ENCODE data around the gene NKG7. TPM values are rescaled to one million over a fixed set of nuclear protein-coding genes. Genes with fewer than 3 reads are reported as not detected.
"Not testable (repeated sequence)": the region's sequence is repeated elsewhere in the genome, so short reads cannot be mapped to it uniquely, and the experiment has no call there.

Gene NKG7
- total RNA-seq, 4 donors from 2014 or later, result 0.73 to 1.2 TPM; not detected in 2

DNA sequence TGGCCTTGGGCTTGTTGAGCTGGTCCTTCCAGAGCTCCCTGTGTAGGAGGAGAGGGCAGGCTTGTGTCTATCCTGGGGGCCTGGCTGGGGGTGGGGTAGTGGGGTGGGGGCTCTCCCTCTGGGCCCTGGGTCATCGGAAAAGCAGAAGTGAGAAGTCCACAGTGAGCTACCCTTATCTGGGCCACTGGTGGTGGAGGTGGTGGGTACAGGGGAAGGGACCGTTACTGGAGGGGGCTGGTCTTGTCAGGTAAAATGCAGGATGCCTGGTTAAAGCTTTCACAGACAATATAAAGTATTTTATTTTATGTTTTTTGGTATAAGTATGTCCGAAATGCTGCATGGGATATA is 45.3 kb upstream of the NKG7 start:
- Histone ChIP-seq H3K4me1 (no peaks in the 10 kb centered on the region), H3K27me3 (peaks cover 0 to 12% (median 10%) of the 10 kb centered on the region in 3 donors), H3K27ac (no peak overlapping the region), H3K9me3 (no peaks in the 10 kb centered on the region), H3K36me3 (no peaks in the 10 kb centered on the region), H3K4me3 (no peak overlapping the region)
- TF ChIP-seq, protein P1, sequence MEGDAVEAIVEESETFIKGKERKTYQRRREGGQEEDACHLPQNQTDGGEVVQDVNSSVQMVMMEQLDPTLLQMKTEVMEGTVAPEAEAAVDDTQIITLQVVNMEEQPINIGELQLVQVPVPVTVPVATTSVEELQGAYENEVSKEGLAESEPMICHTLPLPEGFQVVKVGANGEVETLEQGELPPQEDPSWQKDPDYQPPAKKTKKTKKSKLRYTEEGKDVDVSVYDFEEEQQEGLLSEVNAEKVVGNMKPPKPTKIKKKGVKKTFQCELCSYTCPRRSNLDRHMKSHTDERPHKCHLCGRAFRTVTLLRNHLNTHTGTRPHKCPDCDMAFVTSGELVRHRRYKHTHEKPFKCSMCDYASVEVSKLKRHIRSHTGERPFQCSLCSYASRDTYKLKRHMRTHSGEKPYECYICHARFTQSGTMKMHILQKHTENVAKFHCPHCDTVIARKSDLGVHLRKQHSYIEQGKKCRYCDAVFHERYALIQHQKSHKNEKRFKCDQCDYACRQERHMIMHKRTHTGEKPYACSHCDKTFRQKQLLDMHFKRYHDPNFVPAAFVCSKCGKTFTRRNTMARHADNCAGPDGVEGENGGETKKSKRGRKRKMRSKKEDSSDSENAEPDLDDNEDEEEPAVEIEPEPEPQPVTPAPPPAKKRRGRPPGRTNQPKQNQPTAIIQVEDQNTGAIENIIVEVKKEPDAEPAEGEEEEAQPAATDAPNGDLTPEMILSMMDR (IDR thresholded peaks at IDR 0.05 in 4 of 5, conservative IDR thresholded peaks at IDR 0.05 in 1 of 5), result no peak
- TF ChIP-seq POLR2A (IDR thresholded peaks at IDR 0.05), result no peak
- ATAC-seq, result no peak
- DNase-seq, result no peak
- intact Hi-C loops (cut with DNase I; ENCODE audit: low total_unique reads), result no loop called here
- in situ Hi-C loops (cut with MboI; ENCODE audit: low sequenced_read_pairs in 4 of 4), result no loop called here

DNA sequence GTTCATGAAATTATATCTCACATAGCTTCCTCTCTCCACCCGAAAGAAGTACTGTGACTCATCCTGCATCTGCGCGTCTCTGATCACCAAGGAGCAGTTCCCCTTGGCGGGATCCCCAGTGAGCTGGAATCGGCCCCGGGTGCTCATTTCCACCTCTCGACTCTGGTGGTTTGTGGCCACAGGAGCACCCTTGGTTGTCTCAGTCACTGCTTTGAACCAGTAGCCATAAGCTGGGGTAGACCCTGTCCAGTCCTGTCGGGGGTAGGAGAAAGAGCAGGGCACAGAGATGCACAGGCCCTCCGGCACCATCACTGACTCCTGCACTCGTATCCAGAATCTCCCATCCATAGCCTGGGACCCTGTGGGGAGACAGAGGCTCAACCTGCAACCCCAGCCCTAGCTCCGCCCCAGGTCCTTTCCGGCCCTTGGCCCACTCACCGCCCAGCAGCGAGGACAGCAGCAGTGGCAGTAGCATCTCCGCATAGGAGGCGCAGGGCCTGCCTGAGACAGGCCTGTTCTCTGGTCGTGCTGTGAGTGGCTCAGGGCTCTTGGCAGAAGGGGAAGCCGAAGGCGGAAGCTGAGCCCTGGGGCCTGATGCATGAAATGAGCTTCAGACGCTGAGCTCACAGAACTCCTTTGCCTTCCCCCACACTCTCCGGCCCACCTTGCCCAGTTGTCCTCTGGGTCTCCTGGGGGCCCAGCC is 44.8 kb upstream of the NKG7 start, which contains the start of gene SIGLEC10:
TSS of gene SIGLEC10 (minus strand) at position 536 of the 703 bp plus-strand sequence. CDS start at position 475, 61 bp downstream.
- Histone ChIP-seq H3K9me3 (no peaks in the 10 kb centered on the region), H3K4me3 (no peak within 1 kb of the TSS), H3K27ac (no peak within 1 kb of the TSS), H3K27me3 (peaks cover 0 to 12% (median 10%) of the 10 kb centered on the region in 3 donors), H3K36me3 (no peaks in the 10 kb centered on the region), H3K4me1 (no peaks in the 10 kb centered on the region)
- intact Hi-C loops (cut with DNase I; ENCODE audit: low total_unique reads) (no loop called here), in situ Hi-C loops (cut with MboI; ENCODE audit: low sequenced_read_pairs in 4 of 4) (no loop called here)
- TF ChIP-seq, protein P1 (IDR thresholded peaks at IDR 0.05 in 4 of 5, conservative IDR thresholded peaks at IDR 0.05 in 1 of 5), result no peak
- no peak for TF ChIP-seq POLR2A (IDR thresholded peaks at IDR 0.05)
- DNase-seq (no peak), ATAC-seq (no peak)

DNA sequence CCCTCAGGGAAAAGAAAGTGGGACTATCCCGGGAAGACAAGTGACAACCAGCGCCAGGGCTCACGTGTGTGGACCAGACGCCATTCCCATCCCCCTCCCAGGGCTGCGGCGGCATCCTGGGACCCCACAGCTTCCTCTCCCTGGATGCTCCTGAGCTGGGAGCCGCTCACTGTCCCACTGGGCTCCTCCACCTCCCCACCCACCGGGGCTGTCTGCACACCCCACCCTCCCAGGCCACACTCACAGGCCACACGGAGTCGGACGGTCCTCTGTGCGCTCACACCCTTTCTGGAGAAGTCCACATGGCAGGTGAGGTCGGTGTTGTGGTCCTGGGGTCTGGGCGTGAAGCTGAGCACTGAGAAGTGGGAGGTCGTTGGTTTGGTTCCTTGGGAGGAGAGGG is 44.0 kb upstream of the NKG7 start:
- H3K27me3 ChIP-seq; ATAC-seq; in situ Hi-C loops (cut with MboI; ENCODE audit: low sequenced_read_pairs in 4 of 4): not testable (repeated sequence)

DNA sequence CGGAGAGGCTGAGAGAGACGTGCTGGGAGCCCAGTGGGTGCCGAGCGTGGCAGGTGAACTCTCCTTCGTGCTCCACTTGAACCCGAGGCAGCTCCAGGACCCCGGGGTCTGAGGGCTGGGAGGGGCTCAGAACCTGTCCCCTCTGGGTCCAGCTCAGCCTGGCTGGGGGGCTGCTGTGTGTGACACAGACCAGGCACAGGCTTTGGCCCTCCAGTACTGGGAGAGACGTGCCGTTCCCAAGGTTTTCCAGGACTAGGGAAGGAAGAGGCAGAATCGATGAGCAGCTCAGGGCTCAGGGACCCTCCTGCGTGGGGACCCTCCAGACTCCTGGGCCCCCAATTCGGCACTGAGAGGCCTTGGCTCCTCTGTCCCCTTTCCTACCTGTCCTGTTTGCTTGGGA is 42.7 kb upstream of the NKG7 start:
- in situ Hi-C loops (cut with MboI; ENCODE audit: low sequenced_read_pairs in 4 of 4), result no loop called here
- TF ChIP-seq, protein P1 (IDR thresholded peaks at IDR 0.05 in 4 of 5, conservative IDR thresholded peaks at IDR 0.05 in 1 of 5), result no peak
- TF ChIP-seq POLR2A (IDR thresholded peaks at IDR 0.05), result no peak
- no peaks in the 10 kb centered on the region for H3K27me3 ChIP-seq

More for the DNA sequence above, 44.0 kb upstream of the NKG7 start:
- H3K4me1 ChIP-seq; H3K36me3 ChIP-seq; H3K4me3 ChIP-seq; H3K27ac ChIP-seq; DNase-seq; H3K9me3 ChIP-seq; intact Hi-C loops (cut with DNase I; ENCODE audit: low total_unique reads): not testable (repeated sequence)

DNA sequence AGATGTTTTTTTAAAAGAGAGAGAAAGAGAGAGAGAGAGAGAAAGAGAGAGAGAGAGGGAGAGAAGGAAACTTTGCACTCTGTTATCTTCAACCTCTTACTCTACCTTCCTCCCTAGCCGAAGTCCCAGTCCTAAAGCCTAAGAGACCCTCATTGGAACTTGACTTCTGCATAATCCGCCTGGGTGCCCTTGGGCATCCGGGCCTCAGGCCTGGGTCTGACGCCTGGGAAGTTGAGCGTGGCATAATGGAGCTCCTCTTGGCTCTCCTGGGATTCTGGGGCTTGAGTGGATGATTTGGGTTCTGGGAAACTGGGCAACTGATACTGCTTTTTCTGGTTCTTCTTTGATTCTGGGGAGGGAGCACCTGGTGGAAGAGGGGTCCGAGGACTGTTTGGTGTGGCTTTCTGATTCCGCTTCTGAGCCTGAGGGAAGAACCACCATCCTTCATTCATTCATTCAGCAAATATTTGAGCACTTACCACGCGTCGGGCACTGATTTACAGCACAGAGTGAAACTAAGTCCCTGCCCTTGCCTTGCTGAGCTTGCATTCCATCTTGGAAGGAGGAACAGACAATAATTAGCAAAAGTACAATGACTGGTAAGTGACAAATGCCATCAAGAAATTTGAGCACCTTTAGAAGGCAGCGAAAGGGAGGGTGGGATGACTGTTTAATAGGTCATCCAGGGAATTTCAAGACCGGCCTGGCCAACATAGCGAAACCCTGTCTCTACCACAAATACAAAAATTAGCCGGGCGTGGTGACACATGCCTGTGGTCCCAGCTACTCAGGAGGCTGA is 38.7 kb upstream of the NKG7 start:
- TF ChIP-seq POLR2A (IDR thresholded peaks at IDR 0.05), result no peak
- TF ChIP-seq, protein P1 (IDR thresholded peaks at IDR 0.05 in 4 of 5, conservative IDR thresholded peaks at IDR 0.05 in 1 of 5), result no peak
- no peaks in the 10 kb centered on the region for H3K36me3 ChIP-seq
- H3K4me3 ChIP-seq, result no peak overlapping the region
- no peaks in the 10 kb centered on the region for H3K27me3 ChIP-seq
- no peaks in the 10 kb centered on the region for H3K4me1 ChIP-seq
- no peaks in the 10 kb centered on the region for H3K9me3 ChIP-seq
- intact Hi-C loops (cut with DNase I; ENCODE audit: low total_unique reads) (no loop called here), in situ Hi-C loops (cut with MboI; ENCODE audit: low sequenced_read_pairs in 4 of 4) (no loop called here)
- ATAC-seq (no peak), DNase-seq (no peak)
- H3K27ac ChIP-seq, result no peak overlapping the region

More for the DNA sequence above, 42.7 kb upstream of the NKG7 start:
- ATAC-seq, result no peak
- Histone ChIP-seq H3K4me3 (no peak overlapping the region), H3K27ac (no peak overlapping the region), H3K4me1 (no peaks in the 10 kb centered on the region), H3K9me3 (no peaks in the 10 kb centered on the region), H3K36me3 (no peaks in the 10 kb centered on the region)
- intact Hi-C loops (cut with DNase I; ENCODE audit: low total_unique reads), result no loop called here
- DNase-seq, result no peak
